ENCODE measurements around the gene ZNF679.

Gene ZNF679

GRCh38 chr7:64310426-64310825, 82.2 kb downstream of the ZNF679 start:
- H2BK120ac ChIP-seq (ENCODE audit: insufficient read depth, low read length, poor library complexity), result no peak overlapping the region
- WGBS (ENCODE audit: extremely low coverage, insufficient coverage, insufficient read length), result no CpG with 5 or more reads among the region's 3 CpGs
- H3K27ac ChIP-seq (ENCODE audit: low read depth, low read length), result no peak overlapping the region
- H4K91ac ChIP-seq (ENCODE audit: low read depth, low read length), result no peak overlapping the region
- no peak overlapping the region for H3K14ac ChIP-seq (ENCODE audit: low read length)
- no peak overlapping the region for H3K4ac ChIP-seq (ENCODE audit: low read depth, low read length)
- no peaks in the 10 kb centered on the region for H3K27me3 ChIP-seq (ENCODE audit: insufficient read depth, low read length)
- H3K4me2 ChIP-seq (ENCODE audit: low read length), result no peak overlapping the region
- peak; percentile 64 to 79 for DNase-seq
- no peak overlapping the region for H2AK5ac ChIP-seq (ENCODE audit: low read length)
- H2BK12ac ChIP-seq (ENCODE audit: low read length), result no peak overlapping the region
- no peaks in the 10 kb centered on the region for H3K79me1 ChIP-seq (ENCODE audit: low read length)
- H3K4me1 ChIP-seq (ENCODE audit: control insufficient read depth in 1 of 2, insufficient read depth in 2 of 2, low read length in 2 of 2), result no peaks in the 10 kb centered on the region
- H3K9me3 ChIP-seq (ENCODE audit: insufficient read depth, low read depth, low read length), result peaks cover 52% of the 10 kb centered on the region
- no peak overlapping the region for H3K18ac ChIP-seq (ENCODE audit: low read length)
- H4K8ac ChIP-seq (ENCODE audit: low read depth, low read length), result no peak overlapping the region
- H3K79me2 ChIP-seq (ENCODE audit: control insufficient read depth, insufficient read depth, low read length, poor library complexity), result no peaks in the 10 kb centered on the region
- no peaks in the 10 kb centered on the region for H3K36me3 ChIP-seq (ENCODE audit: control insufficient read depth in 1 of 2, insufficient read depth in 2 of 2, low read length in 2 of 2)
- H2BK5ac ChIP-seq (ENCODE audit: low read depth, low read length, poor library complexity), result no peak overlapping the region
- no peak overlapping the region for H4K12ac ChIP-seq (ENCODE audit: low read depth, low read length)
- H2AFZ ChIP-seq (ENCODE audit: insufficient read depth, low read length, poor library complexity), result no peak overlapping the region
- H3K9ac ChIP-seq (ENCODE audit: low read length), result no peak overlapping the region
- no peak overlapping the region for H3K23ac ChIP-seq (ENCODE audit: low read length)
- H3K4me3 ChIP-seq (ENCODE audit: low read depth, low read length), result no peak overlapping the region

- no peak for DNase-seq
- H3K18ac ChIP-seq (ENCODE audit: low read length), result no peak overlapping the region
- no peak overlapping the region for H2BK120ac ChIP-seq (ENCODE audit: insufficient read depth, low read length, poor library complexity)
- no peak overlapping the region for H2AFZ ChIP-seq (ENCODE audit: insufficient read depth, low read length, poor library complexity)
- no peak overlapping the region for H2AK5ac ChIP-seq (ENCODE audit: low read length)
- H3K23ac ChIP-seq (ENCODE audit: low read length), result no peak overlapping the region
- peaks cover 37% of the 10 kb centered on the region for H3K9me3 ChIP-seq (ENCODE audit: insufficient read depth, low read depth, low read length)
- no peak overlapping the region for H4K12ac ChIP-seq (ENCODE audit: low read depth, low read length)
- H3K9ac ChIP-seq (ENCODE audit: low read length), result no peak overlapping the region
- H3K27me3 ChIP-seq (ENCODE audit: insufficient read depth, low read length), result no peaks in the 10 kb centered on the region
- H3K14ac ChIP-seq (ENCODE audit: low read length), result no peak overlapping the region
- no peaks in the 10 kb centered on the region for H3K36me3 ChIP-seq (ENCODE audit: control insufficient read depth in 1 of 2, insufficient read depth in 2 of 2, low read length in 2 of 2)
- H3K4ac ChIP-seq (ENCODE audit: low read depth, low read length), result no peak overlapping the region
- no peak overlapping the region for H2BK5ac ChIP-seq (ENCODE audit: low read depth, low read length, poor library complexity)
- H3K4me2 ChIP-seq (ENCODE audit: low read length), result no peak overlapping the region
- no CpG with 5 or more reads among the region's 2 CpGs for WGBS (ENCODE audit: extremely low coverage, insufficient coverage, insufficient read length)
- no peak overlapping the region for H2BK12ac ChIP-seq (ENCODE audit: low read length)
- no peaks in the 10 kb centered on the region for H3K79me2 ChIP-seq (ENCODE audit: control insufficient read depth, insufficient read depth, low read length, poor library complexity)
- H3K27ac ChIP-seq (ENCODE audit: low read depth, low read length), result no peak overlapping the region
- H3K4me1 ChIP-seq (ENCODE audit: control insufficient read depth in 1 of 2, insufficient read depth in 2 of 2, low read length in 2 of 2), result no peaks in the 10 kb centered on the region
- peak overlapping the region; percentile 30 for H3K4me3 ChIP-seq (ENCODE audit: low read depth, low read length)
- H4K91ac ChIP-seq (ENCODE audit: low read depth, low read length), result no peak overlapping the region
- no peaks in the 10 kb centered on the region for H3K79me1 ChIP-seq (ENCODE audit: low read length)
- H4K8ac ChIP-seq (ENCODE audit: low read depth, low read length), result no peak overlapping the region
Measured at GRCh38 chr7:64312826-64313225, 84.6 kb downstream of the ZNF679 start.

GRCh38 chr7:64313740-64314491, 85.6 kb downstream of the ZNF679 start, which contains the start of gene ZNF736:
TSS of gene ZNF736 (plus strand) at chr7:64313961. CDS start at chr7:64314151, 190 bp downstream.
- Histone ChIP-seq H3K4me1 (ENCODE audit: control insufficient read depth in 1 of 2, insufficient read depth in 2 of 2, low read length in 2 of 2) (no peaks in the 10 kb centered on the region), H4K8ac (ENCODE audit: low read depth, low read length) (no peak within 1 kb of the TSS), H3K4ac (ENCODE audit: low read depth, low read length) (no peak within 1 kb of the TSS), H2AFZ (ENCODE audit: insufficient read depth, low read length, poor library complexity) (no peak within 1 kb of the TSS), H4K12ac (ENCODE audit: low read depth, low read length) (no peak within 1 kb of the TSS), H3K4me3 (ENCODE audit: low read depth, low read length) (peak within 1 kb of the TSS; percentile 63), H3K27me3 (ENCODE audit: insufficient read depth, low read length) (no peaks in the 10 kb centered on the region), H2AK5ac (ENCODE audit: low read length) (no peak within 1 kb of the TSS), H3K79me2 (ENCODE audit: control insufficient read depth, insufficient read depth, low read length, poor library complexity) (no peaks in the 10 kb centered on the region), H2BK120ac (ENCODE audit: insufficient read depth, low read length, poor library complexity) (no peak within 1 kb of the TSS), H2BK5ac (ENCODE audit: low read depth, low read length, poor library complexity) (no peak within 1 kb of the TSS), H3K23ac (ENCODE audit: low read length) (no peak within 1 kb of the TSS), H3K4me2 (ENCODE audit: low read length) (peak within 1 kb of the TSS; percentile 21), H2BK12ac (ENCODE audit: low read length) (no peak within 1 kb of the TSS), H3K27ac (ENCODE audit: low read depth, low read length) (no peak within 1 kb of the TSS), H3K18ac (ENCODE audit: low read length) (no peak within 1 kb of the TSS), H3K36me3 (ENCODE audit: control insufficient read depth in 1 of 2, insufficient read depth in 2 of 2, low read length in 2 of 2) (no peaks in the 10 kb centered on the region), H3K9me3 (ENCODE audit: insufficient read depth, low read depth, low read length) (peaks cover 34% of the 10 kb centered on the region), H3K14ac (ENCODE audit: low read length) (no peak within 1 kb of the TSS), H3K9ac (ENCODE audit: low read length) (no peak within 1 kb of the TSS), H4K91ac (ENCODE audit: low read depth, low read length) (no peak within 1 kb of the TSS), H3K79me1 (ENCODE audit: low read length) (no peaks in the 10 kb centered on the region)
- no CpG with 5 or more reads among the region's 33 CpGs for WGBS (ENCODE audit: extremely low coverage, insufficient coverage, insufficient read length)
- DNase-seq, result peak; percentile 96 to 98

GRCh38 chr7:64314566-64314965, 86.3 kb downstream of the ZNF679 start:
- Histone ChIP-seq H2BK12ac (ENCODE audit: low read length) (no peak overlapping the region), H2BK5ac (ENCODE audit: low read depth, low read length, poor library complexity) (no peak overlapping the region), H2BK120ac (ENCODE audit: insufficient read depth, low read length, poor library complexity) (no peak overlapping the region), H3K18ac (ENCODE audit: low read length) (no peak overlapping the region), H3K4me1 (ENCODE audit: control insufficient read depth in 1 of 2, insufficient read depth in 2 of 2, low read length in 2 of 2) (no peaks in the 10 kb centered on the region), H3K14ac (ENCODE audit: low read length) (no peak overlapping the region), H4K8ac (ENCODE audit: low read depth, low read length) (no peak overlapping the region), H3K23ac (ENCODE audit: low read length) (no peak overlapping the region), H3K4me2 (ENCODE audit: low read length) (peak overlapping the region; percentile 21), H2AFZ (ENCODE audit: insufficient read depth, low read length, poor library complexity) (no peak overlapping the region), H3K36me3 (ENCODE audit: control insufficient read depth in 1 of 2, insufficient read depth in 2 of 2, low read length in 2 of 2) (no peaks in the 10 kb centered on the region), H3K4me3 (ENCODE audit: low read depth, low read length) (no peak overlapping the region), H3K79me2 (ENCODE audit: control insufficient read depth, insufficient read depth, low read length, poor library complexity) (no peaks in the 10 kb centered on the region), H3K4ac (ENCODE audit: low read depth, low read length) (no peak overlapping the region), H3K9ac (ENCODE audit: low read length) (no peak overlapping the region), H4K12ac (ENCODE audit: low read depth, low read length) (no peak overlapping the region), H4K91ac (ENCODE audit: low read depth, low read length) (no peak overlapping the region), H3K27ac (ENCODE audit: low read depth, low read length) (no peak overlapping the region), H3K79me1 (ENCODE audit: low read length) (no peaks in the 10 kb centered on the region), H3K27me3 (ENCODE audit: insufficient read depth, low read length) (no peaks in the 10 kb centered on the region), H2AK5ac (ENCODE audit: low read length) (no peak overlapping the region), H3K9me3 (ENCODE audit: insufficient read depth, low read depth, low read length) (peaks cover 34% of the 10 kb centered on the region)
- no peak for DNase-seq
- WGBS (ENCODE audit: extremely low coverage, insufficient coverage, insufficient read length), result no CpG with 5 or more reads among the region's 10 CpGs
